T-helper 22 cell (primary cell): Measurements from ENCODE around the gene SYCE3.
"Not testable (repeated sequence)": the region's sequence is repeated elsewhere in the genome, so short reads cannot be mapped to it uniquely, and the experiment has no call there.

Experiments
- DNase-seq: peaks from one replicate; pipeline ENCODE4 v3.0.0-alpha.2; 2020; ENCODE audit warnings: low read depth

SYCE3 gene, protein sequence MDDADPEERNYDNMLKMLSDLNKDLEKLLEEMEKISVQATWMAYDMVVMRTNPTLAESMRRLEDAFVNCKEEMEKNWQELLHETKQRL

GRCh38 chr22:50562523-50563412 lies at the start of gene SYCE3:
TSS of gene SYCE3 (minus strand) at chr22:50562919. CDS start at chr22:50556405, 6,514 bp downstream.
- peak; percentile 91 for DNase-seq

DNA sequence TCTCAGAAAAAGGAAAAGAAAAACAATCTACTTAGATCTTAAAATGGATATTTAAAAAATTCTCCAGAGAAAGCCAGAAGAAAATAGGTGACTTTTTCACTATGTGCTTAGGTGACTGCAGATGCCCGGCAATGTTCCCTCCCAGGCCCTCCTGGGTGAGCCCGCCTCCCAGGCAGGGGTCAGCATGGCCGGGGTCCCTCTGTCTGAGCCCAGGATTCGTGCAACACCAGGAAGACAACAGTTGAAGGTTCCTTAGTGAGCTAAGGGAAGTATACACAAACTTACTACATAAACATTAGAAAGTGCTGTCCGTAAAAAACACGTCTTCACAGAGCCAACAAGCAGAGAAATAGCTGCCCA lies 49.4 kb upstream of the SYCE3 start:
- DNase-seq, result no peak

GRCh38 chr22:50611341-50612060 lies 48.8 kb upstream of the SYCE3 start:
- DNase-seq, result no peak

DNA sequence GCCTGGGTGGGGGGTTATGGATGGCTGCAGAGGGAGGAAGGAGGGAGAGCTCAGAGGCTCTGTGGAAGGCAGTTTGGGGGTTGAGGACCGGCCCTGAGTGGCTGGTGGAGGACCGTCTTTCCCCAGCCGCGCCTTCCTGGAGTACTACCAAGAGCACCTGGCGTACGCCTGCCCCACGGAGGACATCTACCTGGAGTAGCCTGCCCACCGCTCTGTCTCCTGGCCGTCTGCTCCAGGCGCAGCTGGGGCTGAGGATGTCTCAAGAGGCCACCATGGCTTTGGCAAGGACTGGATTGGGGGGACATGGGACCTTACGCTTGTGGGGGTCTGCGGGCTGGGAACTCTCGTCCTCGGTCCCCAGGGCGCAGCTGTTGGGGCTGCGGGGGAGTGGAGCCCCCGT lies 47.9 kb upstream of the SYCE3 start:
- DNase-seq, result no peak

GRCh38 chr22:50610041-50610451 lies 47.3 kb upstream of the SYCE3 start:
- no peak for DNase-seq

DNA sequence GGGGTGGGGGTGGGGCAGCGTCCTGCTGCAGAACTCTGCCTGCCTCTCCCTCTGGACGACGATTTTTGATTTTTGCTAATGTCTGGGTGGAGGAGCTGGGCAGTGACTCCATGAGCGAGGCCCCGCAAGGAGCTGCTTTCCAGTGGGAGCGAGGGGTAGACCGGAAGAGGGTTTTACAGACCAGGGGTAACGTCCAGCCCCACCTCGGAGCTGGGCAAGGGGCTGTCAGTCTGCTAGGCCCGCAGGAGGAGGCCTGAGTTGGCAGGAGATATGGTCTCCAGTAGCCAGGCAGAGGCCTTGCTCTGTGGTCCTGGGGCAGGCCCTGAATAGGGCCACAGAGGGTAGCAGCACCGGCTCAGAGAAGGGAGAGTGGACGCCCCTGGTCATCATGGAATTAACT lies 46.9 kb upstream of the SYCE3 start:
- DNase-seq, result no peak

DNA sequence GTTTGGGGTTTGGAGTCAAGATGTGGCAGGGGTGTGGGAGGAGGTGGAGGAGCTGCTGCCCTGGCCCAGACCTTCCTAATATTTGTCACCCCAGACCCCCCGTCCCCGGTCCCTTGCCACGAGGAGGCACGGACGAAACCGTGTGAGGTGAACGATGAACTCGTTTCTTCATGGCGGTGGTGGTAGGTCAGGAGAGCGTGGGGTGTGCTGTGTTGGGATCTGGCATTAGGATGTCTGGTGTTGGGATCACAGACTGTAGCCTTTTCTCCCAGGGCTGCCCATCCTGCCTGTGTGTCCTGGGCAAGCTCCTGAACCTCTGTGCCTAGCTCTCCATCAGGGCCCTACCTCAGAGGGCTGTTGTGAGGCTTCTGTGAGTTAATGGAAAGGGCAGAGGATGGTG lies 46.3 kb upstream of the SYCE3 start:
- DNase-seq, result no peak

- DNase-seq, result not testable (repeated sequence)
Observed at GRCh38 chr22:50608058-50608840, 45.5 kb upstream of the SYCE3 start.

DNA sequence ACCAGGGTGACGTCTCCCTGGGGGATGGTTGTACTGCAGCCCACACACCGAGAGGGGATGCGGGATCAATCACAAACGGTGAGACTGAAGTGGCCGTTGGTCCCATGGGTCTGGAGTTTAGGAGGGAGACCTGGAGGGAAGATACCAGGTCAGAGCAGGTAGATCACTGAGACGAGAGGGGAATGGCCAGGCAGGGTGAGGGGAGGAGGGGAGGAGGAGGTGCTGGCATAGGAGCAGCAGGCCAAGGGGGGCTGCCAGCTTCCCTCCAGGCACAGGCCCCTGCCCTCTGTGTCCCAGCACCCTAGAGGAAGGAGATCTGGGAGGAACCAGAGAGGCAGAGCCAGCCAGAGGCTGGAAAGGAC lies 44.9 kb upstream of the SYCE3 start:
- DNase-seq, result no peak

DNA sequence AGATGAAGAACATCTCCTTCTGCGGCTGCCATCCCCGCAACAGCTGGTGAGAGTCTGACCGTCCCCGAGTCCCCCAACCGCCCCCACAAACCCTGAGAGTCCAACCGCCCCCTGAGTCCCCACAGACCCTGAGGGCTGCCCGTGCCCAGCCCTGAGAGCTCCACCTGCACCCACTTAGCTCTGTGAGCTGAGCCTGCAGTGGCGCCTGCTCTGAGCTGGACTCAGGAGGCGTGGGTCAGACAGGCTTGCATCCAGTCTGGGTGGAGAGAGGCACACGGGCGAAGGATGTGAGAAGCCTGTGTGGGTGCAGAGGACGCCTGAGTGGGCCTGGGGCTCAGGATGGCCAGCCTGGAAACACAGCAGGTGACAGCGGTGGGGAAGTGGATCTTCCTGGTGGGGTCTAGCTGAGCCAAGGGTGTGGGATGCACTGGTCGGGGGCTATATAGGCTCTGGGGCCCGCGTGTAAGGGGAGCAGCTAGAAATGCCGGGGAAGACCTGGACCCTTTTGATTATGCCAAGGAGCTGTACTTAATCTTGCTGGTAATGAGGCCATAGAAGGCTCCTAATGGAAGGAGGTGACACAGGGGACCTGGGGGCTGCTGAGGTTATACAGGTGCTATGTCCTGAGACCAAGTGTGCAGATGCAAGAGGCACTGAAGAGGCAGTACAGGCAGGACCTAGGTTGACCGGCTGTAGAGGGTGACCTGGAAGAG lies 44.4 kb upstream of the SYCE3 start:
- DNase-seq, result no peak

DNA sequence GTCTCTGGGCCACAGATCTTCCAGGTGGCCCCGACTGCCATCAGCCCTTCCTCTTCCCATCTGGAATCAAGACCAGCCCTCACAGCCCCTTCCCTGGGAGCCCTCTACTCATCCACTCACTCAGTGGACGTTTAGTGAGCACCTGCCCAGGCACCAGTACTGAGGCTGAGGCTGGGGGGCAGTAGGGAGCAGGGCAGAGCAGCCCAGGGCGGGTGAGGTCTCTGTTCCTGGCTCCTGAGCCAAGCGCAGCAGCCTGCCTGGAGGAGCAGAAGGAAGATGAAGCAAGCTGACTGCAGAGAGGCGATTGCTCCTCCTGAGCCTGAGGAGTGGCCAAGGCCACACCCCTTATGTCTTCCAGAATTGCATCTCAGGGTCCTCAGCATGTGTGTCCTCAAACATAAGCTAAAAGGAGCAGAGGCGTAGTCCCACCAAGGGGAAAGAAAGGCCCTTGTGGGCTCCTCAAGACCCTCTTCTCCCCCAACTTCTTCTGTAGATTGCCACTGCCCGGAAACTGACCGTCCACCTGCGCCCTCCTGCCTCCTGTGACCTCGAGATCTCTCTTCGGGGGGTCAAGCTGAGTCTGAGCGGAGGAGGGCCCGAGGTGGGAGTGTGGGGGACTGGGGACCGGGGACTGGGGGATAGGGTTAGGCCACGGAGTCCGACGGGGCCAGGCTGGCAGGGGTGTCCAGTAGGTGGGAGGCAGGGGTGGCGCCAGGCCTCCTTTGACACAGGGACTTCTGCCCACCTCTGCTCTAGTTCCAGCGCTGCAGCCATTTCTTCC lies 43.6 kb upstream of the SYCE3 start:
- no peak for DNase-seq

DNA sequence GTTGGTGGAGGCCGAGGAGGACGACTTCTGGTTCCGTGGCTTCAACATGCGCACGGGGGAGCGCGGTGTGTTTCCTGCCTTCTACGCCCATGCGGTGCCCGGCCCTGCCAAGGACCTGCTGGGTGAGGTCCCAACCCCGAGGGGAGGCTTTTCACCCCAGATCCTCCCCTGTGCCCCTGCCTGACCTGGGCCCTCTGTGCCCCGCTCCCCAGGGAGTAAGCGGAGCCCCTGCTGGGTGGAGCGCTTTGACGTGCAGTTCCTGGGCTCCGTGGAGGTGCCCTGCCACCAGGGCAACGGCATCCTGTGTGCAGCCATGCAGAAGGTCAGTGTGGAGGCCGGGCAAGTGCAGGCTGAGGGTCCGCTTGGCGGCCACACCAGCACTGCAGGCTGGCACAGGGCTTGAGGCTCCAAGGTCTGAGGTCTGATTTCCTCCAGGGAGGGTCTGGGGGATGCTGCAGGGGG lies 42.9 kb upstream of the SYCE3 start:
- no peak for DNase-seq

DNA sequence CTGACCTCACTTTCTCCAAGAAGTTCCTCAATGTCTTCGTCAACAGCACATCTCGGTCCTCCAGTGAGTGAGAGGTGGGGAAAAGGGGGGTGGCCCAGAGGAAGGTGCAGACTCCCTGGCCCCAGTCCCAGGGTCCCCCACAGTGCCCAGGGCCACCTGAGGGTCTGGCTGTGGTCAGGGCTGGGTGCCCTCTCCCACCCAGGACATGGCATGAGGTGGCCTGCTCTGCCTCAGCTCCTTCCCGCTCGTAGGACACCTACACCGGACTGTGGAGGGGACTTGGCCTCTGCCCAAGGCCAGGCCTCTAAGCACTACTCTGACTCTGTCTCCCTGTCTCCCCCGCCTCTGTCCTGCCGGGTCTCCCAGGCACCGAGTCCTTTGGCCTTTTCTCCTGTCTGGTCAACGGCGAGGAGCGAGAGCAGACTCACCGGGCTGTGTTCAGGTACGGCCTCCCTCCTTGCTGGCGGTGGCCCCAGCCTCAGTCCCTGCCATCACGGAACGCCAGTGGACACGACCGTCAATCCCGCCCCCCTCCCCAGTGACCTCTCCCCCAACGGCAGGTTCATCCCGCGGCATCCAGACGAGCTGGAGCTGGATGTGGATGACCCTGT lies 42.4 kb upstream of the SYCE3 start:
- no peak for DNase-seq

- DNase-seq, result no peak
Observed at GRCh38 chr22:50604256-50605001, 41.7 kb upstream of the SYCE3 start.

DNA sequence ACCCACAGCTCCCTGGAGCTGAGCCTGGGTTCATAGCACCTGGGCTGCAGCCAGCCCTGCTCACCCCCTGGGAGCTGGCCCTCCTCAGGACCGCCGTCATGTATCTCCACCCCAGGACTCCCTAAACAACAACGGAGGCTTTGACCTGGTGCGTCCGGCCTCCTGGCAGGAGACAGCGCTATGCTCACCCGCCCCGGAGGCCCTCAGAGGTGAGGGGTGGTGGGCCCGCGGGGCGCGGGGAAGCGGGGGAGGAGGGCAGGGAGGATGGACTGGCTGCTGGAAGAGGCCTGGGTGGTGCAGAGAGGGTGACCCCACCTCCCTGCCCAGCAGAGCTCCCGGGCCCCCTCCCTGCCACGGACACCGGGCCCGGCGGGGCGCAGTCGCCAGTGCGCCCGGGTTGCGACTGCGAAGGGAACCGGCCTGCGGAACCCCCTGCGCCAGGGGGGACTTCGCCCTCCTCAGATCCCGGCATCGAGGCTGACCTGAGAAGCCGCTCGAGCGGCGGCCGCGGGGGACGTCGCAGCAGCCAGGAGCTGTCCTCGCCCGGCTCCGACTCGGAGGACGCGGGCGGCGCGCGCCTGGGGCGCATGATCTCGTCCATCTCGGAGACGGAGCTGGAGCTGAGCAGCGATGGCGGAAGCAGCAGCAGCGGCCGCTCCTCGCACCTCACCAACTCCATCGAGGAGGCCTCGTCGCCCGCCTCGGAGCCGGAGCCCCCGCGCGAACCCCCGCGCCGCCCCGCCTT lies 41.0 kb upstream of the SYCE3 start:
- DNase-seq, result no peak

- DNase-seq, result no peak
Observed at GRCh38 chr22:50602338-50602700, 39.6 kb upstream of the SYCE3 start.

DNA sequence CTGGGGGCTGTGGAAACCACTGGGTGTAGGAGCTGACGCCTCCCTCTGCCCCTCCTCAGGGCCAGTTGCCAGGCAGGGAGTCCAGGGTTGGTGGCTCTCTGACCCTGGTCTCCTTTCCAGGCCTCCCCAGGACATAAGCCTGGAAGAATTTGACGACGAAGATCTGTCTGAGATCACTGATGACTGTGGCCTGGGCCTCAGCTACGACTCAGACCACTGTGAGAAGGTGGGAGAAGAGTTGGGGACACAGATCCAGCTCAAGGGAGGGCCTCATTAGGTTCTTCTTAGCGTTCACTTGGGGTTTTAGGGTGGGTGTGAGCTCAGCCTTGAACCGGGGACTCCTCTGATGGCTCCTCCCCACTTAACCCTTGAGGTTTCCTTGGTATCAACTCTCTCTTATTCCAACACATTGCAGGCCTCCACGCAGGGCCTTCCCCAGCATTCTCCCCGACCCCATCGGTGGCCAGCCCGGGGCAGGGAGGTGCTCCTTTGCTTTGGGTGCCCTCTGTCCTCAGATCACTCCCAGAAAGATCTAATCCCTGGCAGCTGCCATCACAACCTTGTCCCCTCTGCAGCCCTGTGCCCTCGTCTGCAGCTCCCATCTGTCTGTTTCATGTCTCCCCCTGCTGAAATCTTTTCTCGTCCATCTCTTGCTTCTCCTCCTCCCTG lies 39.1 kb upstream of the SYCE3 start:
- DNase-seq, result no peak

- DNase-seq, result no peak
Observed at GRCh38 chr22:50600967-50601668, 38.4 kb upstream of the SYCE3 start.
